Stimulated activated CD4-positive, alpha-beta T cell treated with anti-CD3 and anti-CD28 coated beads, Interleukin-15, amount 100 ng/mL, for 24 hours (primary cell): ENCODE data around the gene NACC2.
A peak's percentile ranks its signal among the peaks of the same experiment; 100 is the strongest.
"Not testable (repeated sequence)": the region's sequence is repeated elsewhere in the genome, so short reads cannot be mapped to it uniquely, and the experiment has no call there.

Source experiments
- DNase-seq: peaks from one replicate; pipeline ENCODE4 v3.0.0-alpha.2; 2020

NACC2 gene

DNA sequence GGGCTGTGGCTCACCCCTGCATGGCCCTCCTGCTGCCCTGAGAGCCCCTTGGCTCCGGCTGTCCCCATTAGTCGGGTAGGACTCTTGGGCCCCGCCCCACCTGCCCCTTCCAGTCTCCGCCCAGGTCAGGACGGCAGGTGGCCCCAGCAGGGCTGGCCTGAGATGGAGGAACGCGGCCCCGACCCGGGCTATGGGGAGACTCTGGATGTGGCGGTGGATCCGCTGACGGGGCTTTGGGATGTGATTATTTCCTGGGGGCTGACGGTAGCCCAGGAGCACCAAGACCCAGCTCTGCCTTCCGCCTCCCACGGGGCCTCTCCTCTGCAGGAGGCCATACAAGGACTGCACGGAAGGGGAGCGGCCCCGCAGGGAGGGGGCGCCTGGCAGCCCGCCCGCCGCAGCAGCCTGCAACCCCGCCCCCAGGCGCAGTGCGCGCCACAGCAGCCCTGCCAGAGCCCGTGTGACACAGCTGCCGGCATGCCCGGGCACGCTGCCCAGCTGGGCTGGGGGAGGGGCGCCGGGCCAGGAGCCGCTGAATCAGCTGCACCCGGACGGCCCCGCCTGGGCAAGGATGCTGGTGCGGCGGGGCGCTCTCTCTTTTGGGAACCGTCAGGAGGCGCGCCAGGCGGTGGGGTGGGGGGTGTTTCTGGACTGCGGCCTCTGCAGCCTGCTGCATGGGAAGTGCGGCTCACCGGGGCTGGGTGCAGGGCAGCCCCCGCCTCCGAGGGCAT is 14.4 kb upstream of the NACC2 start:
- peak; percentile 95 for DNase-seq

DNA sequence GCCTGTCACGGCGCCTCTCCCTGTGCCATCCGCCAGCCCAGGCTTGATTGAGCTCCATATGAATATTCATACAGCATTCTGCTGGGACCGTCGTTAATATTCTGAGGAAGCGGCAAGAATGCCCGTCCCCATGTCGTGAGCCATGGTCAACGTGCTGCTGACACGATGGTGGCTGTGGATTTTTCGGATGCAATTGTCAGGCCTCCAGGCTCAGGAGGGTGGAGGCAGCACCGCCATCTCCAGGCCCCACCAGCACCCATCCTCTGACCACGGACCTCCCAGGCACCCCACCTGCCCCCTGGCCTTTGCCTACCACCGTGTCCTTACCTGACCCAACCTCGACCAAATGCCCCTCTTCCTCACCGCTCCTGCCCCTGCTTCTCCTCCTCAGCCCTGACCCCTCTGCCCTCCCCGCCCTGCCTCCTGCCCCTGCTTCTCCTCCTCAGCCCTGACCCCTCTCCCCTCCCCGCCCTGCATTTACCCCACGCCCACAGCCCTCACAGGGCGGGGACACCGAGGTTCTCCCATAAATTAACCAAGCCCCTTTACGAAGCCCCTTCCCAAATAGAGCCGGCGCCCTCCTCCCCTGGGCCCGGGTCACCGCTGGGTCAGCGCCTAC is 13.7 kb upstream of the NACC2 start:
- no peak for DNase-seq

DNA sequence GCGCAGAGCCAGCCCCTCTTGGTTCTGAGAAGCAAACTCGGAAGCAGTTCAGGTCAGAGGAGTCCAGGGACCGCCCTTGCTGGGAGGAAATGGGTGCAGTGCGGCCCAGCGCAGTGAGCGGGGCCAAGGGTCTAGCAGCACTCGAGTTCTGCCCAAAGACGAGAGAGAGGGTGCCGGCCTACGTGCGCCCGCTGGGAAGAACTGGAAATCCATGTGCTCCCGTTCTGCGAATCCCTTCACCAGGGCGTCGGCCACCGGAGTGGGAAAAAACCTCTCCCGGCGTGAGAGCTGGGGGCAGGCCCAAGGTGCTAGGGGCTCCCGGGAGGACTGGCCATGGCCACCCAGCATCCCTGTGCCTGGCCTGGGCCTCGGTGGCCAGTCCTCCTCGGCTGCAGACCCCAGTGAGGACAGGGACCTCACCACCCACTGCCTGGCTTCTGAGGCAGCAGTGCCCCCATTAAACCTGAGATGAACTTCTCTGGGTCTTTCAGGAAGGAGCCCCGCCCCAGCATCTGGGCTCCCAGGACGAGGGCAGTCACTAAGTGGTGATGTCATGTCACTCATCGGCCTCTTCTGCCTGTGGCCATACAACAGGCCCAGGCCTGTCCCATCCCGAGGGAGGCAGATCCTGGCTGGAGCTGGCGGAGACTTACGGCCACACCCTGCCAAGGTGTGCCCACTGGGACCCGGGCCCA is 13.0 kb upstream of the NACC2 start:
- no peak for DNase-seq

DNA sequence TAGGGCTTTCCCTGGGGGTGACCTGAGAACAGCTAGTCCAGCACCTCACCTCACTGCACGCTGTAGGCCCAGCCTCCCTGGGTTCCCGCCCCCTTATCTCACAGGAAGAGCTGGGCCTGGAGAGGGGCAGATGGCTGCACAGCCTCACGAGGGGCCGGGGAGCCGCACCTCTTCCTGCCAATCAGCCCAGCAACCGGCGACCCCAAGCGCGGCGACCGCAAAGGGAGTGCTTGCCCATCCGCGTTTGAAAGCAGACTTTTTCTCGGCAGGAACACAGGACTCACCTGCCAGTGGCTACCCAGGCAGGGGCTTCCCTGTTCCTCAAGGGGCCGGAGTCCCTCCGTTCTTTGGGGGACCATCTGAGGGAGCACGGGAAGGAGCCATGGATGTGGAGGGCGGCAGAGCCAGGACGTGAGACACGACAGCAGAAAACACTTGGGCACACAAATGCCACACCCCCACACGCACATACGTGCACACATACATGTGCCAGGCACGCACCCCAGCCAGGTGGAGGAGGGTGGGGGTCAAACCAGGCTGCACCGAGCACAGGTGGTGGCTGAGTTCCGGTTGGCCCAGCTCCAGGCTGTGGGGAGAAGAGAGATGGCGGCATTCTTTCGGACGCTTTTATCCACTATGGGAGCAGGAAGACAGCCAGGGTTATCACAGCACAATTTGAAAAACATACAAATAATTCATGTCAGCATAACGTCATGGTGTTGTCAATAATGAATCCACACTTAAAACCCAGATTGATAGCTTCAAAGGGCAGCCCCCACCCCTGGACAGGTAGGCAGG is 12.3 kb upstream of the NACC2 start:
- DNase-seq, result peak; percentile 54

DNA sequence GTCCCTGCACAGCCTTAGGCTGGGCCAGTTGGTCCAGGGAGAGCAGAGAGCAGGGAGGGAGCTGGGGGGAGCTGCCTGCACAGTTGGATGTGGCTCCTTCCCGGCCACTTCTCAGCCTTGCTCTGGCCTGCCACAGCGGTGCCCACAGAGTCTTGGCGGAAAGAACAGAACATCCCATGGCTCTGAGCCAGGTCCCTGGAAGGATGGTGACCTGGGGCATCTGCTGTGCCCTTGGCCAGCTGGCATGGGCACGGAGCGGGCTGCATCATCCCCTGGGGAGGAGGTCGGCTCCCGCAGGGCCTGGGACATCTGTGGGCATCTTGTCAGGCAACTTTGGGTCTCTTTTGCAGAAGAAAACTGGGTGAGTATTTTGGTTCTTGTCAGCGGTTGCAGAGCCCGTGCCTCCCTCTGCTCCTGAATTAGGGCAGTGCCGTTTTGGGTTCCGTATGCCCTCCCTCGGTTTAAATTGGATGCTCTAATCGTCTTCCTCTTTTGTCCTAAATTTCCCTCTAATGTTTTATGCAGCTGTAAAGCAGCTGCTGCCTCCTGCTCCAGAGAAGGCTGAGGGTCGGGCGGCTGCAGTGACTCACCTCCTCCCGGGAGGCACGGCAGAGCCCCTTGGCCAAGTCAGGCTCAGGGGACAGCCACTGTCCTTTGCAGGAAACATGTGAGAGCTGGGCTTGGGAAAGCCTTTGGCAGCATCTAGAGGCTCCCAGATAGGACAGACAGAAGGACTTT is 10.5 kb upstream of the NACC2 start:
- no peak for DNase-seq

DNA sequence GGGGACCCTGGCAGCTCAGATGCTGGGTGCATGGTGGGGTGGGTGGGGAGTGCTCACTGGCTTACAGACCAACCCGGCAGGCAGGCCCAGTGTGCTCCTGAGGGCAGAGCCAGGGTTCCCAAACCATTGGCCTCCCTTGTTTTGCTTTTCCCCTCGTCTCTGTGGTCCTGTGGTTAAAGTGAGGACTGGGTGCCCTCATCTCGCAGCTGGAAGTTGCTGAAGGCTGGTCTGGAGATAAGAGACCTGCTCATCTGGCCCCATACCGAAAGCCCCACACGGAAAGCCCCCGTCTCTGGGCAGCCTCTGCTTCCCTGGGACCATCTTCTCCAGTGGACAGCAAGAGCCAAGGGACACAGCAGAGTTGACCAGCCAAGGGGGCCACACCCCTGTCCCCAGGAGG is 9.8 kb upstream of the NACC2 start:
- DNase-seq, result no peak

DNA sequence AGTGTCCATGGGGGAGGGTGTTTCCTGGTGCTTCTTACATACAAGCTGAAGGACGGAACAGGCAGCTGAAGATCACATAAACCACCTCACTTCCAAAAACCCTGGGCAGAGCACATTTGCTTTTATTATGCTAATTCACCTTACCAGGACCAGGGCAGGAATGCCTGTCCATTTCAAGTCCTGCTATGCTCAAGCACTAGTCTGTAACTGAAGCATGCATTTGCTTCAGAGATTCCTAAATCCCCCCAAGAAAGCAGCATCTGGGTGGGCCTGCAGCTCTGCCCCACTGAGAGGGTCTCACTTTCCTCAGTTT is 9.4 kb upstream of the NACC2 start:
- no peak for DNase-seq

DNA sequence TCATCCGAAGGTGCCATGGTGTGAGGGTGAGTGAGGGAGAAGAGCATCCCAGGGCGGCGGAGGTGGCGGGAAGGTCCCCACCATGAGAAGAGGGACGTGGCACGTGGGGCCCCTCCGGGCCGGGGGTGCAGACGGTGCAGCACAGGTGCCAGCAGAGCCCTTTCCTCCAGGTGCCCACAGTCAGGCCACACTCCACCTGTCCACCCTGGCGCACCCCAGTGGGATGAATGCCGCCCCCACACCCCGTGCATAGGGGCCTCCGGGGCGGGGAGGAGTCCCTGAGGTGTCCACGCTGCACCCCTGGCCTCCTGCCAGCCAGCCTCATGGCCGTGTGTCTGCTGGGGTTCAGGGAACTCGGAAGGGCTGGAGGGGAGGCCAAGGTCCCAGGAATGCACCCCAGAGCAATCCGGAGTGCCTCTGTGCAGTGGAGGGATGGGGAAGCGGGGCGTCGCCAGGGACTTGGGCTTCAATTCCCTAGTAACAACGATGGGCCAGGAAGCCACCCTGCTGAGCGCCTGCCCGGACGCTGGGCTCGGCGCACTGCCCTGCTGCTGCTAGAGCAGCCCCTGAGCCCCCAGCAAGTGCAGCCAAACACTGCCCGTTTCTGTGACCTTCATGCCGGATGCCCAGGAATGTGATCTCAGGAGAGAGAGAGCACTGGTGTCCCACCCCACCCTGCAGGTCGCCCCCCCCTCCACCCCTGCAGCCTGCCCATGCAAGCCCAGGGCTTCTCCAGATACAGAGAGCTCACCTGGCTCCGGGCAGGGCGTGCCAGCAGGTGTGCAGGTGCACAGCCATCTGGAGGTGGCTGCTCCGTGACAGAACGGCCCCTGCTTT is 8.8 kb upstream of the NACC2 start:
- no peak for DNase-seq

DNA sequence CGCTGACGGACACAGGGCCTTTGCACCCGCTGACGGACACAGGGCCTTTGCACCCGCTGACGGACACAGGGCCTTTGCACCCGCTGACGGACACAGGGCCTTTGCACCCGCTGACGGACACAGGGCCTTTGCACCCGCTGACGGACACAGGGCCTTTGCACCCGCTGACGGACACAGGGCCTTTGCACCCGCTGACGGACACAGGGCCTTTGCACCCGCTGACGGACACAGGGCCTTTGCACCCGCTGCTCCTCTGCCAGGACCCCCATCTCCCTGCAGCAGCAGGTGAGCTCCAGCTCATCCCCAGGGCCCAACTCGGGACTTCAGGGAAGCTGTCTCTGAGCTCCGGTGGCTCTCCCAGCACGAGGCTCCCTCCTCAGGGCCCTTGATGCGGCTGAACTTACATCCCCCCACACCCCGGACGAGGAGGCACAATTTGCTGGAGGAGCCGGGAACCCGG is 6.6 kb upstream of the NACC2 start:
- DNase-seq, result not testable (repeated sequence)

DNA sequence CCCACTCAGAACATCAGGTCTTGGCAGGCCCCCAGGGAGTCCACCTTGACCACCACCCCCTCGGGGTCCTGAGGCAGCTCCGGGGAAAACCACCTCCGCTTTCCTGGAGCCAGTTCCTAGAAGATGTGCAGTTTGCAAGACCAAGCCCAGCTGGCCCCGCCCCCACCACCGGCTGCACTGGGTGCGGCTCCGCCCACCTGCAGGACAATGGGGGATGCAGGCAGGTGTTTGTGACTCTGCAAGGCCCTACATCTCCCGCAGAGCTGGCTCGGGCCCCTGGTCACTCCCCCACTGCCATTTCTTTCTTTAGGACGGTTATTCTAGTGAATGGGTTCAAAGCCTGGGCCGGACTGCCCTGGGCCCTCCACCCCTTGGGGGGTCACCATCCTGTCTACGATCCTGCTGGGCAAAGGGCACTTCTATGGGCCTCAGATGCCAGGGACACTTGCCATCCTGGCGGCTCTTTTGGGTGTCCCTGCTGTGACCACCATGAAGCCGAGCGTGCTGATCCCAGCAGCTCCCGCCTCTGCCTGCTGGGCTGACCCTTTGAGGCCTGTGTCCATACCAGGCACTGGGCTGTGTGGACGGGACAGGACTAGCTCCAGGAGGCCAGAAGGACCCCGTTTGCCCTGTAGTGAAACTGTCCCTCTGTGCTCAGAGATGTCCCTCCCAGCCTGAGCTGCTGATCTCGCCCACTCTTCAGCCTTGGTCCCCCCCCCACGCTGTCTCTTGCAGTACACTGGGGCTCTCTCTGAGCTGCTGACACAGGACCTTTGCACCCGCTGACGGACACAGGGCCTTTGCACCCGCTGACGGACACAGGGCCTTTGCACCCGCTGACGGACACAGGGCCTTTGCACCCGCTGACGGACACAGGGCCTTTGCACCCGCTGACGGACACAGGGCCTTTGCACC is 5.9 kb upstream of the NACC2 start:
- DNase-seq, result no peak

DNA sequence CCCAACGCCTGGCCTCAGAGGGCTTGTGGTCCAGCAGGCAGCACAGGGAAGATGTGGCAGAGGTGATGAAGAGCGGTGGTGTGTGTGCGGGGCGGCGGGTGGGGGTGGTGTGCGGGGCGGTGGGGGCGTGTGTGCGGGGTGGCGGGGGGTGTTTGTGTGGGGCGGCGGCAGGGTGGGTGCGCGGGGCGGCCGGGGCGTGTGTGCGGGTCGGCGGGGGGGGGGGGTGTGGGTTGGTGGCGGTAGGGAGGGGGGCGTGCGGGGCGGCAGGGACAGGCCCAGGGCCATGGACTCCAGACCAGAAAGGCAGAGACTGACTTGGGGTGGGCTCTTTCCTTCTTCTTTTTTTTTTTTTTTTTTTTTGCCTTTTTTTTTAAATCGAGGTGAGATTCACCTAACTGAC is 4.5 kb upstream of the NACC2 start:
- DNase-seq, result no peak

DNA sequence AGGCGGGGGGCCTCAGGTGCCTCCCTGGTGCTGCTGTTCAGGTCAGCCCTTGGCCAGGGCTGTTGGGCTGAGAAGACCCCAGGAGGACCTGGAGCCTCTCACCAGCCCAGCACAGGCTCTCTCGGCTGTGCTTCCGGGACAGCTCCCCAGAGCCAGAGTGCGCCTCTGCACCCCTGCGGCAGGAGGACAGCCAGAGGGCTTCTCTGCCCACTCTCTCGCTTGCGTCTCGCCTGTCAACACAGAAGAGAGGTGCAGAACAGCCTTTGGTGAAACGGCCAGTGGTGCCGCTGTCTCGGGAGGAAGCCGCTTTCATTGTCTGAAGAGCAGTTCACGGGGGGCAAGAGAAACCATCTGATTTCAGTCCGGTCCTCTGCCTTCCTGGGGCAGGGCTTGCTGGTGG is 3.8 kb upstream of the NACC2 start:
- no peak for DNase-seq

DNA sequence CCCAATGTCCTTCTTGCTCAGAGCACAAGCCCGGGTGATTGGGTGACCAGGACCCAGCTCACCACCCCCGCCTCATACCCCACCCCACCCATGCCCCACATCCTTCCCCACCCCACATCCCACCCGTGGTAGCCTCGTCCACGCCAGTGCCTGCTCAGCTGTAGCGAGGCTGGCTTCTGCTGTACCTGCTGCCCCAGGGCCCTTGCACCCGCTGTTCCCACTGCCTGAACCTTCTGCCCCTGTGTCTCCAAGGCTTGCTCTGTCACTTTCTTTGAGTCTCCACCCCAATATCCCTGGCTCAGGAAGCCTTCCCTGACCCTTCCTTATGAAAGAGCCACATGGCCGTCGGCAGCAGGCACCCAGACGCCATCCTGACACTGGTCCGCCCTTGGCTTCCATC is 3.1 kb upstream of the NACC2 start:
- no peak for DNase-seq

DNA sequence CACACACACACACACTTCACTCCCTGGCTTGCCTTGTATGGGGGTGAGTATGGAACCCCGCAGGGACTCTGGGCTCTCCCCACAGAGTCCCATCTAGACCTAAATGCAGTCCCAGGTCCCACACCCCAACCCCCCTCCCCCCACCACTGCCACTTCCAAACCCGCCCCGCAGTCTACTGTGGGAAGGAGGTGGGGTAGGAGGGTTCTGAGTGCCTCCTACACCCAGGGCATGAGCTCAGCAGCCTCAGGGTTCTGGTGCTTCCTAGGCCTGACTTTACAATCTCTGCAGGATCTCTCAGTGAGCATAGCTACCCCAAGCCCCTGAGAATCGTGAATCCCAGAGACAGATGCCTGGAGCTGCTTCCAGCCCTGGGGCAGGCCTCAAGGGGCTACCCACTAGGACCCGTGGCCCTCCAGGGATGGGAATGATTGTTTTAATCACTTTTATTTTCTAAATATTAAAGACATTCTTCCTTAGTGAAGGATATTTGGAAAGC is 1.5 kb upstream of the NACC2 start:
- no peak for DNase-seq

DNA sequence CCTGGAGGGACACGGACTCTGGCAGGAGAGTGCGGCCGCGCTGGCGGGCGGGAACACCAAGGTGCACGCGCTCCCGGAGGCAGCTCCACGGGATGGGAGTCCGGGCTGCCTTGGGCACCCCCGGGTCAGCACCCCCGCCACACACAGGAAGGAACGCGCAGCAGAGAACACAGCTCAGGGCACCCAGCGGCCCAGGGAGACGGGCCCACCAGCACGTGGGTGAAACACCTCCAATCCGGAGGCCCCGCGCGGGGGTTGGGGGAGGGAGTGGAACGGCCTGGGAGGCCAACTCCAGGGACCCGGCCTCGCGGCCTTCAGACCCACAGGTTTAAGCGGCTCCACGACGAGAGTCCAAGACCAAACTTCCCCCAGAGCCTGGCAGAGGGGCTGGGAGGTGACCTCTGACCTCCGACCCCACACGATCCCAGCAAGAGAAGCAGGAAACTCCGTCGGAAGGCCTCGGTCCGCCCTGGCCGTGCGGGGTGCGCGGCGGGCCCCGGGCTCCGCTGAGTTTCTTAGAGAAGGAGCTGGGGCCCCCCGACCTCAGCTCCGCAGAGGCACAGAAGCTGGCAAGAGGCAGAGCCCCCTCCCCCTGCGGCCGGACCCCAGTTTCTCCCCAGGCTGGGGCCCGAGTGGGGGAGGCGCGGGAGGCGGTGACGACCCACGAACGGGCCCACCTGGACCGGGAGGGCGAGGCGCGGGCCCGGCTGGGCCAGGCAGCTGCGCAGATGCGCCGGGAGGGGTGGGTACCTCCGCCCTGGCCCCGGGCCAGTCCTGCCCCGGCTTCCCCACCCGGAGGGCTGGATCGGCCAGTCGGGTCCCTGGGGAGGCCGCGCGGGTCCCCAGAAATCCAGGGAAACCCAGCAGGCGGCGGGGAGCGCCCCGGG is 851 bp downstream of the NACC2 start:
- peak; percentile 81 for DNase-seq

DNA sequence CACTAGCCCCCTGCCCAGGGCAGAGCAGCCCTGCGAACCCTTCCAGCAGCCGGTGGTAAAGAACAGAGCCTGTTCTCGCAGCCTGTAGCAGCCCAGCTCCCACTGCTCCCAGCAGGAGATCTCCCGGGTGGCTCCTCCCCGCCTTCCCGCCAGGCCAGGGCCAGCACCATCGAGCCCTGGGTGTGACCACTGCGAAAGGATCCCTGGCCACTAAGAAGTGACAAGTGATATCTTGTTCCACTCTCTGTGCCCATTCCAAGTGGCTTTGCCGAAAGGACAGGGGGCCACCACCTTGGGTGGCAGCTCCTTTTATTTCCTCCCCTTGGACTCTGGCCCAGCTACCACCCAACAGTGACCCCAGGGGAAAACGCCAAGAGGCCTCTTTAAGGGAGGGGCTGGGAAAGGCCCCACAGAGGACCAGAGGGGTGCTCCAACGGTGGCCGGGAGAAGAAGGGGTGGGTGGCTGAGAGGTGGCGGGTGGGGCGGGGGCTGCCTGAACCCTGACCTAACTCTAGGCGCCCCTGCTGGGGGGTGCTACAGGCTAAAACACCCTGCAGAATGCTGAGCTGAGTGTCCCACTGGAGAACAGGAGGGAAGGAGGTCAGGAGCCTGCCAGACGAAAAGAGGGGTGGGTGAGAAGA is 1.6 kb downstream of the NACC2 start:
- no peak for DNase-seq

DNA sequence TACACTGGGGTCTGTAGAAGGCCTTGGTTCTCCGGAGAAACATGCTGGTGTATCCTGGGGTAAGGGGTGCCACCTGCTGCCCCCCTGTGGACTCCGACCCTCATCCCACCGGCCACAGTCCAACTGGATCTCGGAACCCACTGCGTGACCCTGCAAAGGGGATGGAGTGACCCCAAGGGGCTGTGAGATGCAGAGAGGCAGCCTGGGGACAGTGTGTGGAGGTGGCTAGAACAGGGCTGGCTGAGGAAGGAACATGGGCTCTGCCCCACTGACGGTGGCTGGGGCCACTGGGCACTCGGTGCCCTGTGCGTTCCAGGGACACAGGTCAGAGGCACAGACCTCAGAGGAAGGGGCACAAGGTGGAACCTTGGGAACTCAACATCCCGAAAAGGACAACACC is 2.3 kb downstream of the NACC2 start:
- no peak for DNase-seq

DNA sequence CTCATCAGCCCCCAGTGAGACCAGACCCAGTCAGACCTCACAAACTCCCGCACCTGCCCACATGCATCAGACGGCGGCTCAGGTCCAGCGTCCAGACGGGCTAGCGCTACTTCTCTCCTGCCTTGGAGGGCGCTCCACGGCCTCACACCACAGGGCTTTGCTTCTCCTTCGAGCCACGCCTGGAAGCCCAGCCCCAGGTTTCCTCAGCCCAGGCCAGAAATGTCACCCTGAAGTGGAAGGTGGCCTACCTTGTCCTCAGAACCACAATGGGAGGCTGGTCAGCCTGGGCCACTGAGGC is 2.8 kb downstream of the NACC2 start:
- DNase-seq, result no peak
